AG09319 (cell line): ENCODE data around the gene PTPRM.

Experiments used
- DNase-seq: peaks from one replicate; pipeline ENCODE4 v3.0.0-alpha.2; 2010; ENCODE audit warnings: low read depth; ENCODE audit errors: extremely low read depth
- CTCF ChIP-seq: IDR thresholded peaks from 2 replicates; pipeline ENCODE4 v1.5.1; 2011; ENCODE audit warnings: low read depth, mild to moderate bottlenecking, inconsistent platforms, low read length, moderate library complexity

PTPRM gene

GRCh38 chr18:7629416-7629815 is 62.3 kb downstream of the PTPRM start:
- no peak for TF ChIP-seq CTCF

GRCh38 chr18:7630731-7631442 is 63.8 kb downstream of the PTPRM start:
- no peak for TF ChIP-seq CTCF
- DNase-seq: no peak

More at GRCh38 chr18:7629416-7629815, 62.3 kb downstream of the PTPRM start:
- no peak for DNase-seq

- no peak for TF ChIP-seq CTCF
- DNase-seq: no peak
Measured at GRCh38 chr18:7632152-7633098, 65.3 kb downstream of the PTPRM start.

- TF ChIP-seq CTCF: no peak
- DNase-seq: no peak
Measured at GRCh38 chr18:7633171-7633570, 66.1 kb downstream of the PTPRM start.

- no peak for TF ChIP-seq CTCF
- DNase-seq: no peak
Measured at GRCh38 chr18:7635948-7636347, 68.8 kb downstream of the PTPRM start.

GRCh38 chr18:7637269-7637668 is 70.2 kb downstream of the PTPRM start:
- no peak for TF ChIP-seq CTCF
- no peak for DNase-seq

- no peak for TF ChIP-seq CTCF
- DNase-seq: no peak
Measured at GRCh38 chr18:7638321-7638720, 71.2 kb downstream of the PTPRM start.
